C4-2B (cell line): ENCODE results near the gene RSRC1.

ENCODE experiments used
- ZFX ChIP-seq: fragments of 450-650 bp; IDR thresholded peaks from 2 replicates; pipeline ENCODE4 v1.6.1; 2017
- TF ChIP-seq, protein P1 (sequence below): fragments of 450-650 bp; conservative IDR thresholded peaks from 2 replicates; pipeline ENCODE4 v1.5.1; 2017; ENCODE audit warnings: mild to moderate bottlenecking

DNA sequence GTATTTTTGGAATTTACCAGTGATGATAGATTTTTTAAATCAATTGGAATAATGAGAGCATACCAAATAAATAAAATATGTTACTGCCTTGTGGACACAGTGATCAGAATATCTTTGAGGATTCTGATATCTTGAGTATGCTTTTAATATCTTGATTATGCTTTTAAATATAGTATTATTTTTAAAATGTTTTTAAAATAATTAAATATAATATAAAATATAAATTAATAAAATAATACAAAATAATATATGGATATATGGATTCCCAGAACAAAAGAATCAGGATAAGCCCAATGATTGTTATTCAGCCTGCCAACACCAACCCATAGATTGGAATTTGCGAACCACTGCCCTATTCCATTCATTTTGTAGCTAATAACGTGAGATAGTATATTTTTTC lies 369.2 kb downstream of the RSRC1 start:
- TF ChIP-seq, protein P1, sequence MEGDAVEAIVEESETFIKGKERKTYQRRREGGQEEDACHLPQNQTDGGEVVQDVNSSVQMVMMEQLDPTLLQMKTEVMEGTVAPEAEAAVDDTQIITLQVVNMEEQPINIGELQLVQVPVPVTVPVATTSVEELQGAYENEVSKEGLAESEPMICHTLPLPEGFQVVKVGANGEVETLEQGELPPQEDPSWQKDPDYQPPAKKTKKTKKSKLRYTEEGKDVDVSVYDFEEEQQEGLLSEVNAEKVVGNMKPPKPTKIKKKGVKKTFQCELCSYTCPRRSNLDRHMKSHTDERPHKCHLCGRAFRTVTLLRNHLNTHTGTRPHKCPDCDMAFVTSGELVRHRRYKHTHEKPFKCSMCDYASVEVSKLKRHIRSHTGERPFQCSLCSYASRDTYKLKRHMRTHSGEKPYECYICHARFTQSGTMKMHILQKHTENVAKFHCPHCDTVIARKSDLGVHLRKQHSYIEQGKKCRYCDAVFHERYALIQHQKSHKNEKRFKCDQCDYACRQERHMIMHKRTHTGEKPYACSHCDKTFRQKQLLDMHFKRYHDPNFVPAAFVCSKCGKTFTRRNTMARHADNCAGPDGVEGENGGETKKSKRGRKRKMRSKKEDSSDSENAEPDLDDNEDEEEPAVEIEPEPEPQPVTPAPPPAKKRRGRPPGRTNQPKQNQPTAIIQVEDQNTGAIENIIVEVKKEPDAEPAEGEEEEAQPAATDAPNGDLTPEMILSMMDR = no peak
- TF ChIP-seq ZFX = no peak
